HepG2 (cell line): ENCODE results near the gene ASCC2. TPM values are rescaled to one million over a fixed set of nuclear protein-coding genes. Genes with fewer than 3 reads are reported as not detected.
A peak's percentile ranks its signal among the peaks of the same experiment; 100 is the strongest.

Source experiments
- DMAP1 ChIP-seq: IDR thresholded peaks from 2 replicates; pipeline ENCODE4 v1.6.1; 2016
- GATA4 ChIP-seq: sonication (generic); IDR thresholded peaks from 2 replicates; pipeline ENCODE4 v1.6.1; 2016; ENCODE audit warnings: antibody characterized with exemption, low read depth, borderline replicate concordance
- GZF1 ChIP-seq: sonication (generic); formaldehyde crosslinking; IDR thresholded peaks from 2 replicates; pipeline ENCODE4 v1.5.1; 2020; ENCODE audit warnings: mild to moderate bottlenecking, missing genetic modification reagents
- KAT7 ChIP-seq: IDR thresholded peaks from 2 replicates; pipeline ENCODE4 v1.6.1; 2018; ENCODE audit warnings: borderline replicate concordance, missing compliant biosample characterization
- KDM3A ChIP-seq: IDR thresholded peaks from 2 replicates; pipeline ENCODE4 v1.6.1; 2018; ENCODE audit warnings: low read depth, missing compliant biosample characterization
- MEIS1 ChIP-seq: sonication (generic); formaldehyde crosslinking; IDR thresholded peaks from 2 replicates; pipeline ENCODE4 v1.9.0; 2021; ENCODE audit warnings: mild to moderate bottlenecking, missing genetic modification reagents, moderate library complexity, borderline replicate concordance
- NAIF1 ChIP-seq: sonication (generic); formaldehyde crosslinking; IDR thresholded peaks from 2 replicates; pipeline ENCODE4 v1.5.0; 2020; ENCODE audit warnings: mild to moderate bottlenecking, missing genetic modification reagents, borderline replicate concordance
- SETDB1 ChIP-seq: sonication (generic); formaldehyde crosslinking; IDR thresholded peaks from 2 replicates; pipeline ENCODE4 v1.5.1; 2020; ENCODE audit warnings: missing genetic modification reagents, mild to moderate bottlenecking, borderline replicate concordance
- SIN3A ChIP-seq: IDR thresholded peaks from 2 replicates; pipeline ENCODE4 v1.6.1; 2011; ENCODE audit warnings: low read depth, mild to moderate bottlenecking, control low read depth, low read length, borderline replicate concordance
- SKI ChIP-seq: fragments of 450-650 bp; IDR thresholded peaks from one replicate; pipeline ENCODE4 v1.6.1; 2018; ENCODE audit warnings: mild to moderate bottlenecking; ENCODE audit not compliant: partially characterized antibody
- SMAD3 ChIP-seq: sonication (generic); formaldehyde crosslinking; IDR thresholded peaks from 2 replicates; pipeline ENCODE4 v1.4.0; 2020; ENCODE audit warnings: missing genetic modification reagents
- SRSF1 ChIP-seq: fragments of 200-400 bp; formaldehyde crosslinking; optimal IDR thresholded peaks from 2 replicates; pipeline ENCODE3; 2017; ENCODE audit warnings: mild to moderate bottlenecking, low read depth, low read length, moderate library complexity
- TAF1 ChIP-seq: sonication (generic); formaldehyde crosslinking; IDR thresholded peaks from 2 replicates; pipeline ENCODE4 v1.4.0; 2020; ENCODE audit warnings: missing genetic modification reagents
- TMF1 ChIP-seq: sonication (generic); formaldehyde crosslinking; IDR thresholded peaks from 2 replicates; pipeline ENCODE4 v1.8.1; 2022; ENCODE audit warnings: low read depth, missing genetic modification reagents
- ZNF274 ChIP-seq: sonication (generic); formaldehyde crosslinking; IDR thresholded peaks from 2 replicates; pipeline ENCODE4 v1.5.1; 2020; ENCODE audit warnings: mild to moderate bottlenecking, missing genetic modification reagents
- ZNF30 ChIP-seq: sonication (generic); formaldehyde crosslinking; IDR thresholded peaks from 2 replicates; pipeline ENCODE4 v1.5.0; 2020; ENCODE audit warnings: mild to moderate bottlenecking, missing genetic modification reagents
- ZNF331 ChIP-seq: sonication (generic); formaldehyde crosslinking; IDR thresholded peaks from 2 replicates; pipeline ENCODE4 v1.4.0; 2020; ENCODE audit warnings: missing genetic modification reagents
- ZNF337 ChIP-seq: sonication (generic); formaldehyde crosslinking; IDR thresholded peaks from 2 replicates; pipeline ENCODE4 v1.5.1; 2020; ENCODE audit warnings: missing genetic modification reagents, low read depth, mild to moderate bottlenecking, borderline replicate concordance
- ZNF350 ChIP-seq: sonication (generic); formaldehyde crosslinking; IDR thresholded peaks from 2 replicates; pipeline ENCODE4 v1.4.0; 2020; ENCODE audit warnings: mild to moderate bottlenecking, low read depth, missing genetic modification reagents, borderline replicate concordance
- ZNF382 ChIP-seq: sonication (generic); formaldehyde crosslinking; IDR thresholded peaks from 2 replicates; pipeline ENCODE4 v1.5.0; 2020; ENCODE audit warnings: missing genetic modification reagents, mild to moderate bottlenecking, borderline replicate concordance
- ZNF44 ChIP-seq: sonication (generic); formaldehyde crosslinking; IDR thresholded peaks from 2 replicates; pipeline ENCODE4 v1.5.1; 2020; ENCODE audit warnings: mild to moderate bottlenecking, missing genetic modification reagents
- ZNF75D ChIP-seq: sonication (generic); formaldehyde crosslinking; IDR thresholded peaks from 2 replicates; pipeline ENCODE4 v1.8.1; 2023; ENCODE audit warnings: missing genetic modification reagents, mild to moderate bottlenecking, borderline replicate concordance
- ZNF780A ChIP-seq: sonication (generic); formaldehyde crosslinking; IDR thresholded peaks from 2 replicates; pipeline ENCODE4 v1.8.0; 2022; ENCODE audit warnings: mild to moderate bottlenecking, missing genetic modification reagents, moderate library complexity
- ZNF850 ChIP-seq: sonication (generic); formaldehyde crosslinking; conservative IDR thresholded peaks from 2 replicates; pipeline ENCODE4 v1.9.0; 2021; ENCODE audit warnings: mild to moderate bottlenecking, missing genetic modification reagents
- polyA plus RNA-seq, 8 experiments: library from polyadenylated mRNA; depleted of rRNA in 3 of 8; stranded (reverse) in 7 of 8; unstranded in 1 of 8; fragments of >200 nt; fragmentation: Illumina TruSeq in 4 of 8; extraction: Trizol in 4 of 8; gene quantifications; 2 replicates each; pipeline versions ENCODE4 v1.2.1 to v1.2.3, GENCODE V29; 2011 to 2016; ENCODE audit warnings: low read depth in 4 of 8, missing spikeins in 1 of 8, mixed read lengths in 1 of 8; ENCODE audit not compliant: insufficient read depth in 1 of 8
- total RNA-seq, 5 experiments: library from RNA; depleted of rRNA; stranded (reverse); fragments of >200 nt; fragmentation: Illumina TruSeq; extraction: Trizol; gene quantifications; 2 replicates each; pipeline ENCODE4 v1.2.3, GENCODE V29; 2016; ENCODE audit warnings: low read depth in 1 of 5
- TF ChIP-seq, protein P1 (sequence below): fragments of 450-650 bp; IDR thresholded peaks from 2 replicates; pipeline ENCODE4 v1.6.1; 2016
- TF ChIP-seq, protein P2 (sequence below): sonication (generic); formaldehyde crosslinking; IDR thresholded peaks from 2 replicates; pipeline ENCODE4 v1.5.0; 2020; ENCODE audit warnings: mild to moderate bottlenecking, missing genetic modification reagents, moderate library complexity
- TF ChIP-seq, protein P3 (sequence below): sonication (generic); formaldehyde crosslinking; IDR thresholded peaks from 2 replicates; pipeline ENCODE4 v1.4.0; 2020; ENCODE audit warnings: missing genetic modification reagents

The ASCC2 gene
- total and polyA plus RNA-seq, 2 of the 13 experiments (the other 11 are each of a cell fraction or from before 2014, with no cell fraction given): 26.2 to 26.3 TPM

DNA sequence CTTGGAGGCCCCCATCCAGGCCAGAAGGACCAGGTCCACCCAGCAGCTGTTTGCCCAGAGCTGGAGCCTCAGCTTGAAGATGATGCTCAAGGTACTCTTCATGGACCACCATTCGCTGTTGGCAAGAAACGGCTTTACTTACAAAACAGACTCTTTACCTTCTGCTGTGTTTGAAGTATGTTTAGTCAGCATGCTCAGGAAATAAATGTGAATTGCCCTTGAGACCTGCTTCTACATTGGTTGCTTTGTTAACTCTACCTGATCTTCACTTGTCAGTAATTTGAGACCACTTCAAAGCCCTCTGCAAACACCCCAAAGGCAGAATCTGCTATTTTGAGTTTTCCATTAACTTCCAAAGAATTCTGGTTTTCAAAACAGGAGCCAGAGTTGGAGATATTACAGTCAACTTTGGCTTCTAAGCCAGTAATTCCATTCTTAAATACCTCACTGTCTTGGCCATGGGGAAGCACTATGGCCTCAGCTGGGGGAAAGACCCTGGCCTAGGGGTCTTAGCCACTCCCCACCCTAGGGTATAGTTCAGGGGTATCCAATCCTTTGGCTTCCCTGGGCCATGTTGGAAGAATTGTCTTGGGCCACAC, 68.3 kb downstream of the ASCC2 start (continued):
- TF ChIP-seq GATA4 (peak; percentile 58; the same call in 1 of the 2 replicates), ZNF75D (no peak), NAIF1 (CRISPR knock-in tag) (0 out of 2 replicates have a peak, but pooled peaks have one; percentile 28), ZNF850 (no peak), ZNF780A (CRISPR knock-in tag) (no peak), ZNF30 (CRISPR knock-in tag) (no peak), DMAP1 (no peak), ZNF331 (peak; percentile 65), ZNF274 (no peak), ZNF337 (CRISPR knock-in tag) (no peak), TAF1 (CRISPR knock-in tag) (no peak), ZNF350 (no peak), ZNF44 (no peak), KAT7 (CRISPR knock-in tag) (no peak; the same call in 1 of the 2 replicates), SMAD3 (CRISPR knock-in tag) (no peak), SIN3A (no peak), GZF1 (CRISPR knock-in tag) (no peak), TMF1 (no peak), SETDB1 (CRISPR knock-in tag) (no peak), MEIS1 (CRISPR knock-in tag) (no peak), SRSF1 (no peak), ZNF382 (CRISPR knock-in tag) (no peak), KDM3A (CRISPR knock-in tag) (no peak), SKI (no peak)
- TF ChIP-seq, protein P1, sequence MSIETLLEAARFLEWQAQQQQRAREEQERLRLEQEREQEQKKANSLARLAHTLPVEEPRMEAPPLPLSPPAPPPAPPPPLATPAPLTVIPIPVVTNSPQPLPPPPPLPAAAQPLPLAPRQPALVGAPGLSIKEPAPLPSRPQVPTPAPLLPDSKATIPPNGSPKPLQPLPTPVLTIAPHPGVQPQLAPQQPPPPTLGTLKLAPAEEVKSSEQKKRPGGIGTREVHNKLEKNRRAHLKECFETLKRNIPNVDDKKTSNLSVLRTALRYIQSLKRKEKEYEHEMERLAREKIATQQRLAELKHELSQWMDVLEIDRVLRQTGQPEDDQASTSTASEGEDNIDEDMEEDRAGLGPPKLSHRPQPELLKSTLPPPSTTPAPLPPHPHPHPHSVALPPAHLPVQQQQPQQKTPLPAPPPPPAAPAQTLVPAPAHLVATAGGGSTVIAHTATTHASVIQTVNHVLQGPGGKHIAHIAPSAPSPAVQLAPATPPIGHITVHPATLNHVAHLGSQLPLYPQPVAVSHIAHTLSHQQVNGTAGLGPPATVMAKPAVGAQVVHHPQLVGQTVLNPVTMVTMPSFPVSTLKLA: no peak
- TF ChIP-seq, protein P2, sequence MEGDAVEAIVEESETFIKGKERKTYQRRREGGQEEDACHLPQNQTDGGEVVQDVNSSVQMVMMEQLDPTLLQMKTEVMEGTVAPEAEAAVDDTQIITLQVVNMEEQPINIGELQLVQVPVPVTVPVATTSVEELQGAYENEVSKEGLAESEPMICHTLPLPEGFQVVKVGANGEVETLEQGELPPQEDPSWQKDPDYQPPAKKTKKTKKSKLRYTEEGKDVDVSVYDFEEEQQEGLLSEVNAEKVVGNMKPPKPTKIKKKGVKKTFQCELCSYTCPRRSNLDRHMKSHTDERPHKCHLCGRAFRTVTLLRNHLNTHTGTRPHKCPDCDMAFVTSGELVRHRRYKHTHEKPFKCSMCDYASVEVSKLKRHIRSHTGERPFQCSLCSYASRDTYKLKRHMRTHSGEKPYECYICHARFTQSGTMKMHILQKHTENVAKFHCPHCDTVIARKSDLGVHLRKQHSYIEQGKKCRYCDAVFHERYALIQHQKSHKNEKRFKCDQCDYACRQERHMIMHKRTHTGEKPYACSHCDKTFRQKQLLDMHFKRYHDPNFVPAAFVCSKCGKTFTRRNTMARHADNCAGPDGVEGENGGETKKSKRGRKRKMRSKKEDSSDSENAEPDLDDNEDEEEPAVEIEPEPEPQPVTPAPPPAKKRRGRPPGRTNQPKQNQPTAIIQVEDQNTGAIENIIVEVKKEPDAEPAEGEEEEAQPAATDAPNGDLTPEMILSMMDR (CRISPR knock-in tag): no peak
- TF ChIP-seq, protein P3, sequence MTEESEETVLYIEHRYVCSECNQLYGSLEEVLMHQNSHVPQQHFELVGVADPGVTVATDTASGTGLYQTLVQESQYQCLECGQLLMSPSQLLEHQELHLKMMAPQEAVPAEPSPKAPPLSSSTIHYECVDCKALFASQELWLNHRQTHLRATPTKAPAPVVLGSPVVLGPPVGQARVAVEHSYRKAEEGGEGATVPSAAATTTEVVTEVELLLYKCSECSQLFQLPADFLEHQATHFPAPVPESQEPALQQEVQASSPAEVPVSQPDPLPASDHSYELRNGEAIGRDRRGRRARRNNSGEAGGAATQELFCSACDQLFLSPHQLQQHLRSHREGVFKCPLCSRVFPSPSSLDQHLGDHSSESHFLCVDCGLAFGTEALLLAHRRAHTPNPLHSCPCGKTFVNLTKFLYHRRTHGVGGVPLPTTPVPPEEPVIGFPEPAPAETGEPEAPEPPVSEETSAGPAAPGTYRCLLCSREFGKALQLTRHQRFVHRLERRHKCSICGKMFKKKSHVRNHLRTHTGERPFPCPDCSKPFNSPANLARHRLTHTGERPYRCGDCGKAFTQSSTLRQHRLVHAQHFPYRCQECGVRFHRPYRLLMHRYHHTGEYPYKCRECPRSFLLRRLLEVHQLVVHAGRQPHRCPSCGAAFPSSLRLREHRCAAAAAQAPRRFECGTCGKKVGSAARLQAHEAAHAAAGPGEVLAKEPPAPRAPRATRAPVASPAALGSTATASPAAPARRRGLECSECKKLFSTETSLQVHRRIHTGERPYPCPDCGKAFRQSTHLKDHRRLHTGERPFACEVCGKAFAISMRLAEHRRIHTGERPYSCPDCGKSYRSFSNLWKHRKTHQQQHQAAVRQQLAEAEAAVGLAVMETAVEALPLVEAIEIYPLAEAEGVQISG (CRISPR knock-in tag): no peak
